OCI-LY1 (cell line): Measurements from ENCODE around the gene FAM98A.

Experiments
- H2AFZ ChIP-seq: fragments of 200-600 bp; sonication (generic), shearing (Covaris generic); 2 replicates; pipeline ENCODE4 v1.6.0; 2014; ENCODE audit warnings: antibody characterized with exemption, mild to moderate bottlenecking, low read length
- H3F3A ChIP-seq: fragments of 200-600 bp; sonication (generic), shearing (Covaris generic); 2 replicates; pipeline ENCODE4 v1.6.0; 2014; ENCODE audit warnings: mild to moderate bottlenecking, antibody characterized with exemption, low read length, moderate library complexity; ENCODE audit not compliant: insufficient read depth
- H3K27ac ChIP-seq: fragments of 200-600 bp; sonication (generic); 2 replicates; pipeline ENCODE4 v1.5.1; 2014; ENCODE audit warnings: low read length, mixed run types, mild to moderate bottlenecking, low read depth; ENCODE audit not compliant: poor library complexity, severe bottlenecking
- H3K27me3 ChIP-seq: fragments of 200-600 bp; sonication (generic); 2 replicates; pipeline ENCODE4 v1.6.0; 2014; ENCODE audit warnings: antibody characterized with exemption, mild to moderate bottlenecking, low read length, moderate library complexity; ENCODE audit not compliant: insufficient read depth
- H3K36me3 ChIP-seq: fragments of 200-600 bp; sonication (generic); 2 replicates; pipeline ENCODE4 v1.6.1; 2014; ENCODE audit warnings: mild to moderate bottlenecking, antibody characterized with exemption, low read length, moderate library complexity, mixed read lengths; ENCODE audit not compliant: insufficient read depth
- H3K4me1 ChIP-seq: fragments of 200-600 bp; sonication (generic); 2 replicates; pipeline ENCODE4 v1.5.1; 2014; ENCODE audit warnings: mild to moderate bottlenecking, low read length, moderate library complexity; ENCODE audit not compliant: insufficient read depth, severe bottlenecking
- H3K4me2 ChIP-seq: fragments of 200-600 bp; sonication (generic), shearing (Covaris generic); 2 replicates; pipeline ENCODE4 v1.6.1; 2014; ENCODE audit warnings: low read length
- H3K4me3 ChIP-seq: fragments of 200-600 bp; sonication (generic); 2 replicates; pipeline ENCODE4 v1.5.1; 2014; ENCODE audit warnings: low read length, low read depth, mild to moderate bottlenecking, mixed read lengths; ENCODE audit not compliant: poor library complexity, severe bottlenecking
- H3K79me2 ChIP-seq: fragments of 200-600 bp; shearing (Covaris generic); 2 replicates; pipeline ENCODE4 v1.6.1; 2016; ENCODE audit warnings: mixed run types, low read length, mixed read lengths; ENCODE audit not compliant: insufficient read depth
- H3K9ac ChIP-seq: fragments of 200-600 bp; sonication (generic), shearing (Covaris generic); 2 replicates; pipeline ENCODE4 v1.6.1; 2014; ENCODE audit warnings: mild to moderate bottlenecking, low read length, mixed read lengths
- H3K9me2 ChIP-seq: fragments of 200-600 bp; sonication (generic), shearing (Covaris generic); 2 replicates; pipeline ENCODE4 v1.6.1; 2014; ENCODE audit warnings: low read depth, mild to moderate bottlenecking, low read length, mixed read lengths
- H3K9me3 ChIP-seq: fragments of 200-600 bp; shearing (Covaris generic); 2 replicates; pipeline ENCODE4 v1.6.1; 2014; ENCODE audit warnings: low read length, mixed read lengths
- H4K20me1 ChIP-seq: fragments of 200-600 bp; sonication (generic), shearing (Covaris generic); 2 replicates; pipeline ENCODE4 v1.6.0; 2016; ENCODE audit warnings: mild to moderate bottlenecking, low read length; ENCODE audit not compliant: insufficient read depth
- EZH2 ChIP-seq: fragments of 200-600 bp; sonication (generic), shearing (Covaris generic); IDR thresholded peaks from 2 replicates; pipeline ENCODE4 v1.8.0; 2017; ENCODE audit warnings: borderline replicate concordance, mixed run types, mild to moderate bottlenecking, antibody characterized with exemption, low read length, moderate library complexity, mixed read lengths
- TF ChIP-seq, protein P1 (sequence below): fragments of 200-600 bp; sonication (generic), shearing (Covaris generic); IDR thresholded peaks from 2 replicates; pipeline ENCODE4 v1.5.1; 2017; ENCODE audit warnings: mild to moderate bottlenecking, antibody characterized with exemption, low read length, moderate library complexity, mixed read lengths

The FAM98A gene

GRCh38 chr2:33561872-33562271 lies 37.2 kb downstream of the FAM98A start:
- Histone ChIP-seq H3K9me2 (no peaks in the 10 kb centered on the region), H3K27ac (no peak overlapping the region), H3K9ac (no peak overlapping the region), H3K79me2 (no peaks in the 10 kb centered on the region), H3K36me3 (peaks cover 24% of the 10 kb centered on the region; the same call in 1 of the 2 replicates), H4K20me1 (no peaks in the 10 kb centered on the region), H3F3A (no peaks in the 10 kb centered on the region), H3K9me3 (no peaks in the 10 kb centered on the region), H3K4me1 (no peaks in the 10 kb centered on the region), H3K4me2 (no peak overlapping the region), H2AFZ (no peak overlapping the region), H3K27me3 (no peaks in the 10 kb centered on the region), H3K4me3 (no peak overlapping the region)
- TF ChIP-seq EZH2 = no peak
- TF ChIP-seq, protein P1, sequence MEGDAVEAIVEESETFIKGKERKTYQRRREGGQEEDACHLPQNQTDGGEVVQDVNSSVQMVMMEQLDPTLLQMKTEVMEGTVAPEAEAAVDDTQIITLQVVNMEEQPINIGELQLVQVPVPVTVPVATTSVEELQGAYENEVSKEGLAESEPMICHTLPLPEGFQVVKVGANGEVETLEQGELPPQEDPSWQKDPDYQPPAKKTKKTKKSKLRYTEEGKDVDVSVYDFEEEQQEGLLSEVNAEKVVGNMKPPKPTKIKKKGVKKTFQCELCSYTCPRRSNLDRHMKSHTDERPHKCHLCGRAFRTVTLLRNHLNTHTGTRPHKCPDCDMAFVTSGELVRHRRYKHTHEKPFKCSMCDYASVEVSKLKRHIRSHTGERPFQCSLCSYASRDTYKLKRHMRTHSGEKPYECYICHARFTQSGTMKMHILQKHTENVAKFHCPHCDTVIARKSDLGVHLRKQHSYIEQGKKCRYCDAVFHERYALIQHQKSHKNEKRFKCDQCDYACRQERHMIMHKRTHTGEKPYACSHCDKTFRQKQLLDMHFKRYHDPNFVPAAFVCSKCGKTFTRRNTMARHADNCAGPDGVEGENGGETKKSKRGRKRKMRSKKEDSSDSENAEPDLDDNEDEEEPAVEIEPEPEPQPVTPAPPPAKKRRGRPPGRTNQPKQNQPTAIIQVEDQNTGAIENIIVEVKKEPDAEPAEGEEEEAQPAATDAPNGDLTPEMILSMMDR = no peak

DNA sequence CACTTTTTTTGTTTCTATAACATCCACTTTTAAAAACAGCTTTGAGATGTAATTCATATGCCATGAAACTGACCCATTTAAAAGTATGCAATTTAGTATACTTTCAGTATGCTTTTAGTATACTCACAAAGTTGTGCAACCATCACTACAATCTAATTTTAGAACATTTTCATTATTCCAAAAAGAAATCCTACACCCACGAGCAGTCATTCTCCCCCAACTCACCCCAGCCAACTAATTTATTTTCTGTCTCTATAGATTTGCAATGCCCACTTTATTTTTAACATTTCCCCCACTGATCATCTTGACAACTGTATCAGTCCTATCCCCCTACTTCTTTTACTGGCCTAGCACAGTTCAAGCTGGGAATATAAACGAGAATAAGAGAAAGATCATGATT lies 39.1 kb downstream of the FAM98A start:
- Histone ChIP-seq H3K27me3 (no peaks in the 10 kb centered on the region), H3K36me3 (peaks cover 18% of the 10 kb centered on the region; the same call in 1 of the 2 replicates), H3K4me1 (peaks cover 1% of the 10 kb centered on the region), H3F3A (no peaks in the 10 kb centered on the region), H3K9ac (no peak overlapping the region), H3K9me3 (no peaks in the 10 kb centered on the region), H3K4me3 (no peak overlapping the region), H4K20me1 (no peaks in the 10 kb centered on the region), H3K79me2 (no peaks in the 10 kb centered on the region), H3K4me2 (no peak overlapping the region), H3K9me2 (no peaks in the 10 kb centered on the region), H3K27ac (no peak overlapping the region), H2AFZ (no peak overlapping the region)
- TF ChIP-seq, protein P1 = no peak
- TF ChIP-seq EZH2 = no peak

GRCh38 chr2:33559328-33559727 lies 39.8 kb downstream of the FAM98A start:
- H3K27ac ChIP-seq = no peak overlapping the region
- H3K4me1 ChIP-seq = peaks cover 7% of the 10 kb centered on the region
- H2AFZ ChIP-seq = no peak overlapping the region
- H3K9me3 ChIP-seq = no peaks in the 10 kb centered on the region
- H3K4me2 ChIP-seq = no peak overlapping the region
- H3K36me3 ChIP-seq = peaks cover 18% of the 10 kb centered on the region; the same call in 1 of the 2 replicates
- no peak overlapping the region for H3K9ac ChIP-seq
- no peaks in the 10 kb centered on the region for H3K79me2 ChIP-seq
- H3K4me3 ChIP-seq = no peak overlapping the region
- TF ChIP-seq, protein P1 = no peak
- no peak for TF ChIP-seq EZH2
- H3K27me3 ChIP-seq = no peaks in the 10 kb centered on the region
- no peaks in the 10 kb centered on the region for H4K20me1 ChIP-seq
- H3K9me2 ChIP-seq = no peaks in the 10 kb centered on the region
- H3F3A ChIP-seq = no peaks in the 10 kb centered on the region
